Bronchial epithelial cell (primary cell): ENCODE results near the gene CEP85L. TPM values are rescaled to one million over a fixed set of nuclear protein-coding genes. Genes with fewer than 3 reads are reported as not detected.

ENCODE experiments used
- DNase-seq: peaks from one replicate; pipeline ENCODE4 v3.0.0-alpha.2; 2010; ENCODE audit warnings: low read depth
- FAIRE-seq: peaks from 2 replicates; lab custom pipeline; 2011; peaks lifted over from hg19 to GRCh38; lab: Jason Lieb, UNC
- H3K27me3 ChIP-seq: 2 replicates; pipeline ENCODE4 v1.5.1; 2011; ENCODE audit warnings: low read length; ENCODE audit not compliant: control insufficient read depth, insufficient read depth
- H3K36me3 ChIP-seq: 2 replicates; pipeline ENCODE4 v1.5.1; 2011; ENCODE audit warnings: low read length; ENCODE audit not compliant: control insufficient read depth, insufficient read depth
- H3K4me3 ChIP-seq: 2 replicates; pipeline ENCODE4 v1.5.1; 2011; ENCODE audit warnings: mild to moderate bottlenecking, low read depth, low read length, control low read depth
- CTCF ChIP-seq: IDR thresholded peaks from 2 replicates; pipeline ENCODE4 v1.5.1; 2011; ENCODE audit warnings: mild to moderate bottlenecking, moderate library complexity, low read length, control low read depth, inconsistent platforms; ENCODE audit not compliant: insufficient read depth, severe bottlenecking
- total RNA-seq: library from RNA; depleted of rRNA; stranded (reverse); fragments of >200 nt; gene quantifications from 2 replicates; pipeline ENCODE4 v1.2.1, GENCODE V29; 2014

Gene CEP85L
- total RNA-seq, 1 donor from 2014 or later = 7.1 TPM

- Histone ChIP-seq H3K4me3 (no peak overlapping the region), H3K27me3 (no peaks in the 10 kb centered on the region), H3K36me3 (no peaks in the 10 kb centered on the region)
- FAIRE-seq (no peak), DNase-seq (no peak)
- no peak for TF ChIP-seq CTCF
These were observed 121.6 kb downstream of the CEP85L start for GRCh38 chr6:118529756-118530155.

GRCh38 chr6:118528129-118528528, 123.3 kb downstream of the CEP85L start:
- Histone ChIP-seq H3K36me3 (no peaks in the 10 kb centered on the region), H3K27me3 (no peaks in the 10 kb centered on the region), H3K4me3 (no peak overlapping the region)
- TF ChIP-seq CTCF = no peak
- no peak for FAIRE-seq
- DNase-seq = no peak

GRCh38 chr6:118525913-118526780, 125.2 kb downstream of the CEP85L start:
- TF ChIP-seq CTCF = no peak
- peak; percentile 7 for FAIRE-seq
- no peak for DNase-seq
- H3K4me3 ChIP-seq = no peak overlapping the region
- H3K36me3 ChIP-seq = no peaks in the 10 kb centered on the region
- no peaks in the 10 kb centered on the region for H3K27me3 ChIP-seq

- TF ChIP-seq CTCF = no peak
- no peak for FAIRE-seq
- Histone ChIP-seq H3K36me3 (no peaks in the 10 kb centered on the region), H3K27me3 (no peaks in the 10 kb centered on the region), H3K4me3 (no peak overlapping the region)
- peak; percentile 13 for DNase-seq
These were observed 126.7 kb downstream of the CEP85L start for GRCh38 chr6:118524686-118525085.

- DNase-seq = no peak
These were observed 128.2 kb downstream of the CEP85L start for GRCh38 chr6:118523216-118523615.

More at GRCh38 chr6:118523216-118523615, 128.2 kb downstream of the CEP85L start:
- no peak for TF ChIP-seq CTCF
- Histone ChIP-seq H3K4me3 (no peak overlapping the region), H3K27me3 (no peaks in the 10 kb centered on the region), H3K36me3 (no peaks in the 10 kb centered on the region)
- no peak for FAIRE-seq
